Hippocampal formation (tissue), 2 donors: ENCODE measurements around the gene SNX6.
"Not testable (repeated sequence)": the region's sequence is repeated elsewhere in the genome, so short reads cannot be mapped to it uniquely, and the experiment has no call there.

Source experiments
- DNase-seq, 2 donors: peaks; one replicate each; lab custom pipeline; 2025; lab: John Stamatoyannopoulos, UW

Gene SNX6

DNA sequence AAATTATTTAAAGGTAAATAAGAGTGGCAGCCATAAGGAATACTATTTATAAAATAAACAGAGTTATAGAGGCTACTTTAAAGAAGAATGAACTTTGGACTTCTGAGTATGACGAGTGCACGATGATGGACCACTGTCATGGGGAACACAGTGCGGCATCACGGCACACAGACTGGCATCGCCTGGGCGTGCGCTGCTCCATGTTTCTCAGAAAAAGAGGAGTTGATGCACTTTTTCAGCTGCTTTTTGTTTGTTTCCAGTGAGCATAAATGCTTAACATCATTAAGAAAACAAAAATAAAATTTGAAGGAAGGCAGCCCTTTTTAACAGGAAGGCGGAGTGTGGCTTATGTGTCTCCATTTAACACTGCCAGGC lies 67.2 kb downstream of the SNX6 start:
- no peak for DNase-seq

GRCh38 chr14:34562037-34562775 lies 67.7 kb downstream of the SNX6 start:
- DNase-seq, result not testable (repeated sequence)

DNA sequence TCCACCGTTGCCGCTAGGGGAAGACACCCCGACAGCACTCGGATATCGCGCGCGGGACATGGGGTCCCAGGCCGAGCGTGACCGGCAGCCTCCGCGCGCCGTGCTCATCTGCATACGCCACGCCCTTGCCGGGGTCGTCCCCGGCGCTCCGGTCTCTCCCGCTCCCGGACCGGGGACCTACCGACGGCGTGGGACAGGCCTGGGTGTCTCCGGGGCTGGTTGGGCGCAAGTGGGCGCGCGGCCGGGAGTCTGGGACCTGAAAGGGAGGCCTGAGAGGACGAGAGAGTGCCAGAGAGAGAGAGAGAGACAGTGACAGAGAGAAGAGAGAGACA lies 73.5 kb downstream of the SNX6 start:
- DNase-seq, result not testable (repeated sequence)

DNA sequence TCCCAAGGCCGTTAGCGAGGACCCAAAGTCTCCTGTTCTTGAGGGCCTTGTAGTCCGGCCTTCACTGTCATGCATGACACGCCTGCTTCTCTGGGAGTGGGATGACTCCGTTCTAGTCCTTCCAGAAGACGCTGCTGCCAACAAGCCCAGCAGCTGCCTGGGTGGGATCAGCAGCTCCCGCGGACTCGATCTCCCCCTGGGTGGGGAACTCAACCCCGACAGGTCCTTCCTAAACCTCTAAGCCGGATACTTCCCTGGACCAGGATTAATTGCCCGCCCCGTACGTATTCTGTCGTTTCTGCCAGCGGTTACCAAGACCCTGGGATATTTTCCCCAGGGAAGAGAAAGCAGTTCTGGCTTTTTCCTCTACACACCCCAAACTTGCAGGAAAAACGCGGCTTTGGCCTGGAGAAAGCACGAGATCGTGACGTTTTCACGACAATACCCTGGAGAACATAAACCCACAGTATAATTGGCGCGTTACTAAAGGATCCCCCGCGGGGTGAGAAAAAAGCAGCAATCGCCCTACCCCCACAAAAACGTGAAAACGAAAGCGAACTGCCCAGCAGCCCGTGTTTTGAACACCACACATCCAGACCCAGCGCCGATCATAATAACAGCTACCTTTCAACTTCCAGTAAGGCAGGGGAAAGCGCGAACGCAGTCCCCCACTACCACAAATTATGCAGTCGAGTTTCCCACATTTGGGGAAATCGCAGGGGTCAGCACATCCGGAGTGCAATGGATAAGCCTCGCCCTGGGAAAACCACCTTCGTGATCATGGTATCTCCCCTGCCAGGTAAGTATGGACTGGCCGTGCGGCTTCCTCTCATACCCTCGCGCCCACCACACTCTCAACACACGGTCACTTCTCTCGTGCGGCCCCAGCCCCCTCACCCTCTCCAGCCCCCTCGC lies 74.1 kb downstream of the SNX6 start:
- DNase-seq, result not testable (repeated sequence)

DNA sequence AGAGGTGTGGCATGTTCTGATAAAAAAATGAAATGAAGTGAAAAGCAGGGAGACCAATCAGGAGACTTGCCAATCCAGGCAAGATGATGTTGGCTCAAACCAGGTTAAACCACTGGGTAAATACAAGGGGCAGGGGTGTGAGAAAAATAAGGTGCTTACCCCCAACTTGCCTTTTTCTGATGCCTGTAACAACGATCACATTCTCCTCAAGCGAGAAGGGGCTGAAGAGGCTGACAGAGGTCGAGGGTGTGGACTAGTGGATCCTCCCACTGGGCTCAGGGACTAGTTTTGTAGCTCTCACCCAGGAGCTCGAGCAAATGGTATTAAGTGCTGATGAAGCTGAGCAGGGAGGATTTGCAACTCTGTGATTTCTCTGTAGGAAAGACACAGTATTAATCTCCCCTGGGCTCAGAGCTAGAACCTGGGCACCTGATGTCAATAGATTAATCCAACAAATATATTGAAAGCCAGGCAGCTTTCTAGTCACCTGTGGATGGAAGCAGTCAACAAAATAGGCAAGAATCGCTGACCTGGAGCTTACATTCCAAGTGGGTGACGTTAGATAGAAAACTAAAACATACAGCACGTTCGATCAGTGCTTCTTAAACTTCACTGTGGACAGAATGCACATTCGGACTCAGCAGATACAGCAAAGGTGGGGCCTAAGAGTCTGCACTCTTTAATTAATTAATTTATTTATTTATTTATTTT lies 75.3 kb downstream of the SNX6 start:
- DNase-seq, result no peak

DNA sequence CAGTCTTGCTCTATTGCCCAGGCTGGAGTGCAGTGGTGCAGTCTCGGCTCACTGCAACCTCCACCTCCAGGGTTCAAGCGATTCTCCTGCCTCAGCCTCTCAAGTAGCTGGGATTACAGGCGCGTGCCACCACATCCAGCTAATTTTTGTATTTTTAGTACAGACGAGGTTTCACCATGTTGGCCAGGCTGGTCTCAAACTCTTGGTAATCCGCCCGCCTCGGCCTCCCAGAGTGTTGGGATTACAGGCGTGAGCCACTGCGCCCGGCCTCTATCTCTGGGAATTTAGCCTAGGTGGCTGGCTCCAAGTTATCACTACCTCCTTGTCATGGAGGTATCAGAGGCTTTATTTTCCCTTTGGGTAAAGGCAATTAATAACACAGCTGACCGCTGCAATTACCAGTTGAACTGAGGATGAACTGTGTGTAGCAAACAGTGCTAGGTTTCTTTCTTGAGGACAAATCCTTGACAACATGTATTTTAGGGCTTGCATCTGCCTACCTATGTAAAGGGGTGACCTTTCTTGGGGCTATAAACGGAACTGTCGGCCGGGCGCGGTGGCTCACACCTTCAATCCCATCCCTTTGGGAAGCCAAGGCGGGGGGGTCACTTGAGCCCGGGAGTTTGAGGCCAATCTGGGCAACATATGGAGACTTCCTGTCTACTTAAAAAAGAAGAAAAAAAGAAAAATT lies 80.5 kb downstream of the SNX6 start:
- not testable (repeated sequence) for DNase-seq

GRCh38 chr14:34548472-34548981 lies 81.4 kb downstream of the SNX6 start:
- DNase-seq, result no peak

- DNase-seq, result not testable (repeated sequence)
Observed at GRCh38 chr14:34547136-34547520, 82.8 kb downstream of the SNX6 start.

DNA sequence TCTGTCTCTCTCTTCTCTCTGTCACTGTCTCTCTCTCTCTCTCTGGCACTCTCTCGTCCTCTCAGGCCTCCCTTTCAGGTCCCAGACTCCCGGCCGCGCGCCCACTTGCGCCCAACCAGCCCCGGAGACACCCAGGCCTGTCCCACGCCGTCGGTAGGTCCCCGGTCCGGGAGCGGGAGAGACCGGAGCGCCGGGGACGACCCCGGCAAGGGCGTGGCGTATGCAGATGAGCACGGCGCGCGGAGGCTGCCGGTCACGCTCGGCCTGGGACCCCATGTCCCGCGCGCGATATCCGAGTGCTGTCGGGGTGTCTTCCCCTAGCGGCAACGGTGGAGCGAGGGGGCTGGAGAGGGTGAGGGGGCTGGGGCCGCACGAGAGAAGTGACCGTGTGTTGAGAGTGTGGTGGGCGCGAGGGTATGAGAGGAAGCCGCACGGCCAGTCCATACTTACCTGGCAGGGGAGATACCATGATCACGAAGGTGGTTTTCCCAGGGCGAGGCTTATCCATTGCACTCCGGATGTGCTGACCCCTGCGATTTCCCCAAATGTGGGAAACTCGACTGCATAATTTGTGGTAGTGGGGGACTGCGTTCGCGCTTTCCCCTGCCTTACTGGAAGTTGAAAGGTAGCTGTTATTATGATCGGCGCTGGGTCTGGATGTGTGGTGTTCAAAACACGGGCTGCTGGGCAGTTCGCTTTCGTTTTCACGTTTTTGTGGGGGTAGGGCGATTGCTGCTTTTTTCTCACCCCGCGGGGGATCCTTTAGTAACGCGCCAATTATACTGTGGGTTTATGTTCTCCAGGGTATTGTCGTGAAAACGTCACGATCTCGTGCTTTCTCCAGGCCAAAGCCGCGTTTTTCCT lies 83.4 kb downstream of the SNX6 start:
- not testable (repeated sequence) for DNase-seq

- not testable (repeated sequence) for DNase-seq
Observed at GRCh38 chr14:34540181-34541059, 89.5 kb downstream of the SNX6 start.

GRCh38 chr14:34539407-34540180 lies 90.4 kb downstream of the SNX6 start, which contains the start of gene EAPP:
TSS of gene EAPP (minus strand) at chr14:34539701. CDS start at chr14:34539628, 73 bp downstream.
- no peak for DNase-seq

- DNase-seq, result no peak
Observed at GRCh38 chr14:34538871-34539406, 91.0 kb downstream of the SNX6 start.

- not testable (repeated sequence) for DNase-seq
Observed at GRCh38 chr14:34538096-34538495, 91.9 kb downstream of the SNX6 start.

GRCh38 chr14:34537677-34538009 lies 92.3 kb downstream of the SNX6 start:
- no peak for DNase-seq

- no peak for DNase-seq
Observed at GRCh38 chr14:34536951-34537676, 92.8 kb downstream of the SNX6 start.

GRCh38 chr14:34527591-34527990 lies 102.4 kb downstream of the SNX6 start:
- DNase-seq, result no peak

DNA sequence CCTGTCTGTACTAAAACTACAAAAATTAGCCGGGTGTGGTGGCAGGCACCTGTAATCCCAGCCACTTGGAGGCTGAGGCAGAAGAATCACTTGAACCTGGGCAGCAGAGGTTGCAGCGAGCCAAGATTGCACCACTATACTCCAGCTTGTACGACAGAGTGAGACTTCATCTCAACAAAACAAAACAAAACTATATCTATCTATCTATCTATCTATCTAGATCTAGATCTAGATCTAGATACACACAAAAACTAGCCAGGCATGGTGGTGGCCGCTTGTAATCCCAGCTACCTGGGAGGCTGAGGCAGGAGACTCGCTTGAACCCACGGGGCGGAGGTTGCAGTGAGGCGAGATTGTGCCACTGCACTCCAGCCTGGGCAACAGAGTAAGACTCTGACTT lies 105.7 kb downstream of the SNX6 start:
- DNase-seq, result not testable (repeated sequence)

GRCh38 chr14:34522496-34522895 lies 107.5 kb downstream of the SNX6 start:
- DNase-seq, result no peak
